Measurements from ENCODE around the gene L1CAM. TPM values are rescaled to one million over a fixed set of nuclear protein-coding genes. Genes with fewer than 3 reads are reported as not detected.

Gene L1CAM
- total RNA-seq, 3 donors from 2014 or later (not counting 1 experiment from before 2014, with no cell fraction given) = 0.23 to 0.98 TPM; not detected in 1

GRCh38 chrX:153884590-153884989, 1.4 kb downstream of the L1CAM start:
- ATAC-seq (no peak), DNase-seq (peak in 1 of 2 donors; percentile 30)
- Histone ChIP-seq H3K27ac (ENCODE audit: low read length) (no peak overlapping the region), H3K4me3 (ENCODE audit: low read length) (no peak overlapping the region), H3K9me3 (ENCODE audit: control insufficient read depth, insufficient read depth, low read length) (no peaks in the 10 kb centered on the region), H3K36me3 (ENCODE audit: control insufficient read depth, insufficient read depth, low read length) (no peaks in the 10 kb centered on the region), H3K4me1 (ENCODE audit: control insufficient read depth, insufficient read depth, low read length) (peaks cover 15% of the 10 kb centered on the region), H3K27me3 (ENCODE audit: control insufficient read depth, insufficient read depth, low read length) (peaks cover 19% of the 10 kb centered on the region)
- TF ChIP-seq CTCF (IDR thresholded peaks at IDR 0.05) = no peak
- Mint-ChIP-seq H3K27me3 (ENCODE audit: low read depth in 2 of 2) (peaks cover 18 to 29% of the 10 kb centered on the region in 2 donors), H3K36me3 (no peaks in the 10 kb centered on the region), H3K27ac (no peak overlapping the region), H3K4me3 (no peak overlapping the region), H3K4me1 (no peaks in the 10 kb centered on the region), H3K9me3 (no peaks in the 10 kb centered on the region)
- WGBS (ENCODE audit: insufficient coverage) = 46% methylated on average over 6 of the region's 6 CpGs
- intact Hi-C loops (cut with micrococcal nuclease) = no loop called here

GRCh38 chrX:153884136-153884535, 1.8 kb downstream of the L1CAM start:
- Mint-ChIP-seq H3K9me3 (no peaks in the 10 kb centered on the region), H3K4me1 (peaks cover 0 to 2% of the 10 kb centered on the region in 2 donors), H3K27ac (no peak overlapping the region), H3K4me3 (peak overlapping the region; percentile 6), H3K36me3 (no peaks in the 10 kb centered on the region), H3K27me3 (ENCODE audit: low read depth in 2 of 2) (peaks cover 22 to 32% of the 10 kb centered on the region in 2 donors)
- H3K4me1 ChIP-seq (ENCODE audit: control insufficient read depth, insufficient read depth, low read length) = peaks cover 15% of the 10 kb centered on the region
- WGBS (ENCODE audit: insufficient coverage) = 70% methylated on average over 11 of the region's 13 CpGs
- no peaks in the 10 kb centered on the region for H3K9me3 ChIP-seq (ENCODE audit: control insufficient read depth, insufficient read depth, low read length)
- intact Hi-C loops (cut with micrococcal nuclease) = no loop called here
- TF ChIP-seq CTCF (IDR thresholded peaks at IDR 0.05) = no peak
- ATAC-seq (no peak), DNase-seq (no peak)
- H3K27ac ChIP-seq (ENCODE audit: low read length) = no peak overlapping the region
- no peak overlapping the region for H3K4me3 ChIP-seq (ENCODE audit: low read length)
- H3K27me3 ChIP-seq (ENCODE audit: control insufficient read depth, insufficient read depth, low read length) = peaks cover 19% of the 10 kb centered on the region
- H3K36me3 ChIP-seq (ENCODE audit: control insufficient read depth, insufficient read depth, low read length) = no peaks in the 10 kb centered on the region

GRCh38 chrX:153883163-153883843, 2.7 kb downstream of the L1CAM start:
- no peak overlapping the region for H3K27ac Mint-ChIP-seq
- H3K9me3 Mint-ChIP-seq = no peaks in the 10 kb centered on the region
- no peak for TF ChIP-seq CTCF (IDR thresholded peaks at IDR 0.05)
- DNase-seq = no peak
- H3K4me1 Mint-ChIP-seq = peaks cover 0 to 6% of the 10 kb centered on the region in 2 donors
- Histone ChIP-seq H3K27me3 (ENCODE audit: control insufficient read depth, insufficient read depth, low read length) (peaks cover 22% of the 10 kb centered on the region), H3K9me3 (ENCODE audit: control insufficient read depth, insufficient read depth, low read length) (no peaks in the 10 kb centered on the region), H3K27ac (ENCODE audit: low read length) (no peak overlapping the region), H3K4me1 (ENCODE audit: control insufficient read depth, insufficient read depth, low read length) (peaks cover 19% of the 10 kb centered on the region), H3K36me3 (ENCODE audit: control insufficient read depth, insufficient read depth, low read length) (no peaks in the 10 kb centered on the region), H3K4me3 (ENCODE audit: low read length) (no peak overlapping the region)
- no peaks in the 10 kb centered on the region for H3K36me3 Mint-ChIP-seq
- intact Hi-C loops (cut with micrococcal nuclease) = no loop called here
- H3K4me3 Mint-ChIP-seq = no peak overlapping the region
- ATAC-seq = no peak
- peaks cover 29 to 34% of the 10 kb centered on the region in 2 donors for H3K27me3 Mint-ChIP-seq (ENCODE audit: low read depth in 2 of 2)
- 79% methylated on average over 13 of the region's 13 CpGs for WGBS (ENCODE audit: insufficient coverage)

GRCh38 chrX:153882557-153882956, 3.4 kb downstream of the L1CAM start:
- H3K9me3 ChIP-seq (ENCODE audit: control insufficient read depth, insufficient read depth, low read length) = no peaks in the 10 kb centered on the region
- no peaks in the 10 kb centered on the region for H3K36me3 ChIP-seq (ENCODE audit: control insufficient read depth, insufficient read depth, low read length)
- Mint-ChIP-seq H3K9me3 (no peaks in the 10 kb centered on the region), H3K4me1 (peaks cover 0 to 11% of the 10 kb centered on the region in 2 donors), H3K27me3 (ENCODE audit: low read depth in 2 of 2) (peaks cover 29 to 34% of the 10 kb centered on the region in 2 donors), H3K27ac (no peak overlapping the region), H3K36me3 (no peaks in the 10 kb centered on the region), H3K4me3 (no peak overlapping the region)
- intact Hi-C loops (cut with micrococcal nuclease) = no loop called here
- TF ChIP-seq CTCF (IDR thresholded peaks at IDR 0.05) = no peak
- peaks cover 24% of the 10 kb centered on the region for H3K27me3 ChIP-seq (ENCODE audit: control insufficient read depth, insufficient read depth, low read length)
- DNase-seq = no peak
- H3K4me1 ChIP-seq (ENCODE audit: control insufficient read depth, insufficient read depth, low read length) = peaks cover 22% of the 10 kb centered on the region
- H3K4me3 ChIP-seq (ENCODE audit: low read length) = no peak overlapping the region
- H3K27ac ChIP-seq (ENCODE audit: low read length) = no peak overlapping the region
- ATAC-seq = no peak
- 64% methylated on average over 7 of the region's 7 CpGs for WGBS (ENCODE audit: insufficient coverage)

Data from natural killer cell (primary cell).